Ecto neural progenitor cell (in vitro differentiated cells): Measurements from ENCODE around the gene IQGAP2.

Experiments
- DNase-seq: peaks from one replicate; pipeline ENCODE4 v3.0.0-alpha.2; 2018; ENCODE audit warnings: low spot score

Gene IQGAP2

DNA sequence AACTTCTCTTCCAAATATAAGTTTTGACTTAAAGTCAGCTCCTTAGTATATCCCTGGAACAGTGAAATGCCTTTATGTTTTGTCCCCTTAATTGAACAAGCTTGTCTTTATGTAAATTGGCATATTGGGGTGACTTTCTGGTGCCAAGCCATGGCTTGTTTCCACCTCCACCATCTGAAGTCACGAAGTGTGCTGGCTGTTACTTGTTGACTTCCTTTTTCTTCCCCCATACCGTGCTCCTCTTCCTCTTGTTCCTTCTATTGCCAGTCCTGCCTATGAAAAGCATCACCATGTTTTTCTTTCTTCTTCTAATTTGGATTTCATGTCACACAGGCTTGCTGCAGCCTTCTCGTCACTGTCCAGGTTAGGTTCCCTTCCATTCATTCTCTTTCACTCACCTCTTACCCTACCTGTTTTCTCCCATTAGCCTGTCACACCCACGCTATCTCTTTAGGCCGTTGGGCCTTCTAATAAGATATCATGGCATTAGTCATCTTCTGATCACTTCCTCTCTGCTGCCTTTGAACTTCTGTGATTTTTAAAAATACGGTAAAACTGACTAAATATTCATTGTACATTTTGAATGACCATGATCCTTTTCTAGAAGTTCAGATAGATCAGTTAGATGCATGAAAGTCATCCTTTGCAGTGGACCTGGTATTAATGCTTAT, 48.1 kb downstream of the IQGAP2 start:
- DNase-seq, result no peak

DNA sequence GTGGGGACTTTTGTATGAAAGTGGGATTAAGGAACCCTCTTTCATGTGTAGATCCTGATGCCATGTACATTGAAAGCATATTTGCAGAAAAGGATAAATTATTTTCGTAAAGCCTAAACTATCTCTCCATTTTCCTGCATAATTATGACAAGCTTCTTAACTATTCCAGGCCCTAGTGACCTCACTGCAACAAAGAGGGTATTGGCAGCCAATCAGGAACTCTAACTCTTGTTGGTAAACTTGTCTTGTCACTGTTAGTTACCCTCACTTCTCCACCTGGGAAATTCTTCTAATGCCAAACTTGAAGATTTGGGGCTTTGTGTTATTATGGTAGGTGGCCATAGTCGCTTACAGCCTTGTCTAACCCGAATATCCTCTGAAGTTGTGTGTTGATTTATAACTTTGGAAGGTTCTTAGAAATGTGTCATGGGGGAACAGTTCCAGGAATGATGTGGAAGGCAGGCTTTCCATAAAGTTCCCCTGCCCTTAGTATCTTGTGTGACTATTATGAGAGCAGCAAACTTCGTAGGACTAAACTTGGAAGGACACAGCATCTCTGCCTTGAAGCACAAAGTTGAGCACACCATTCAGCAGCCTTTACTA, 52.5 kb downstream of the IQGAP2 start:
- DNase-seq, result no peak

GRCh38 chr5:76456258-76456657, 53.2 kb downstream of the IQGAP2 start:
- no peak for DNase-seq

GRCh38 chr5:76457674-76458485, 54.8 kb downstream of the IQGAP2 start:
- no peak for DNase-seq

- DNase-seq, result no peak
Measured at GRCh38 chr5:76458486-76458830, 55.4 kb downstream of the IQGAP2 start.

DNA sequence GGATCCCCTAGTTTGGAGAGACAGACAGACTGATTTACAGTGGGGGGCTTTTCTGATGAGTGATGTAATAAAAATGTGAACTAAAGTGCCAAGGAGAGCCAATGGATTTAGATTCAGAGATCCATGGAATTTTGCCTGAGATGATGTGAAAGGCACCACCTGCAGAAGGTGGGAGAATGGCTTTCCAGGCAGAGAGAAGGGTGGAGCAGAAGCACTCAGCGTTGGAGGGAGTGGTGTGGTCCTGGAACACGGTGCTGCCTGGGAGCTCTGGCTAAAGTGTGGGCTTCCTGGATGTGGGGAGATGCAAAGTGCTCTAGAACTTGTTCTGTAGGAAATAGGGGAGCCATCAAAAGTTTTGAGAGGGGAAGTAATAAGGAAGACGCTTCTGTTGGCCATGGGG, 57.0 kb downstream of the IQGAP2 start:
- no peak for DNase-seq

- no peak for DNase-seq
Measured at GRCh38 chr5:76462097-76462667, 59.1 kb downstream of the IQGAP2 start.

GRCh38 chr5:76467216-76467615, 64.1 kb downstream of the IQGAP2 start:
- DNase-seq, result no peak

- DNase-seq, result no peak
Measured at GRCh38 chr5:76468635-76469425, 65.7 kb downstream of the IQGAP2 start.

DNA sequence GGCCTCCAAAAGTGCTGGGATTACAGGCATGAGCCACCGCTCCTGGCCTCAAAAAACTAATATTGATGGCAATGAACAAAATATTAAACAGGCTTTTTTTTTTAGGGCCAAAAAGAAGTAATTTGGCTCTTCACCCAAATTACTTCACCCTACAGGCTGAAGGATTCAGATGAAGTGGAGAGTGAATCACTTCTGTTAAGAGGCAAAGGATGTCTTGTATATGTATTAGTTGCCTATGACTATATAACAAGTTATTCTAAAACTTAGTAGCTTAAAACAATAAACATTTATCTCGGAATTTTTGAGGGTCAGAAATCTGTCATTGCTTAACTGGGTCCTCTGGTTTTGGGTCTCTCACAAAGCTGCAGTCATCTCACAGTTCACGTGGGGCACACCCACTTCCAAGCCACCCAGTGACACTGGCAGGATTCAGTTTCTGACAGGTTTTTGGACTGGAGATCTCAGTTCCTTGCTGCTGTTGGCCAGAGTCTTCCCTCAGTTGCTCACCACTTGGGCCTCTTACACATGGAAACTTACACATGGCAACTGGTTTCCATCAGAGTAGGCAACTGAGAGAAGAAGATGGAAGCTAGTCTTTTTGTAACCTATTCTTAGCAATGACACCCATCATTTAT, 66.7 kb downstream of the IQGAP2 start:
- no peak for DNase-seq

DNA sequence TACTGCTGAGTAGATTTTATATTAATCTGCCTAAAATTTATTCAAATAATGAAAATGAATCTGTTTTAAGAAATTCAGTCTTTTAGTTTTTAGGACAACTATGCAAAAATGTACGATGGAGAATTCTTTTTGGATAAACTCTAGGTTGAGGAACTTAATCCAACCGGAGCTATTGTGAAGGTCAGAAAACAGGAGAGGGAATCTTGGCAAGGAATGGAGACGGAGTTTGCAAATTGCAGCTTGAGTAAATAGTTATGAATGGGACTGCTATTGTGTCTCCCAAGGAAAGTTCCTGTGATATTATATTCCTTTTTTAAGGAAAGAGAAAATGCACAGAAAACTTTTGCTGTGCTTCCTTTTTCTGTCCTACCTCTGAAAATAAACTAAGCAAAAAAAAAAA, 67.9 kb downstream of the IQGAP2 start:
- DNase-seq, result no peak

GRCh38 chr5:76471406-76471805, 68.3 kb downstream of the IQGAP2 start:
- DNase-seq, result no peak

- no peak for DNase-seq
Measured at GRCh38 chr5:76471987-76472334, 68.9 kb downstream of the IQGAP2 start.

GRCh38 chr5:76472335-76473008, 69.4 kb downstream of the IQGAP2 start:
- DNase-seq, result no peak

- DNase-seq, result no peak
Measured at GRCh38 chr5:76473009-76473336, 69.9 kb downstream of the IQGAP2 start.

GRCh38 chr5:76473661-76474060, 70.6 kb downstream of the IQGAP2 start:
- DNase-seq, result no peak

GRCh38 chr5:76474377-76474776, 71.3 kb downstream of the IQGAP2 start:
- DNase-seq, result no peak

DNA sequence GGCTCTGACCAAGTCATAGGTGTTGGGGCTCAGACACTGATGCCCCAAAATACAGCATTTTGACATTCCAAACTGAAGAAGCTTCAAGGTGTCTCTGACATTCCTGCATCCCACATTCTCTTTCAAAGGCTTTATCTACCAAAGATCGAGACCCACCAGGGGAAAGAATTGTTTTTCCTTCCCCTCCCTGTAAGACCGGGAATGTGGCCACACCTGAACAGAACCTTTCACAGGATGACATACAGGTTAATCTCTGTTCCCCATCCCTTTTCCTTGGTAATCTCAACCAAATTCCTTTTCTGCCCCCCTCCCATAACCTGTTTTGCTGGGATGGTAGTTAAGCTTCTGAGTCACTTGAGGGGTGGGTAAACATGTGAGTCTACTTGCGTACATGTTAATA, 72.3 kb downstream of the IQGAP2 start:
- no peak for DNase-seq

- no peak for DNase-seq
Measured at GRCh38 chr5:76475936-76476335, 72.9 kb downstream of the IQGAP2 start.

DNA sequence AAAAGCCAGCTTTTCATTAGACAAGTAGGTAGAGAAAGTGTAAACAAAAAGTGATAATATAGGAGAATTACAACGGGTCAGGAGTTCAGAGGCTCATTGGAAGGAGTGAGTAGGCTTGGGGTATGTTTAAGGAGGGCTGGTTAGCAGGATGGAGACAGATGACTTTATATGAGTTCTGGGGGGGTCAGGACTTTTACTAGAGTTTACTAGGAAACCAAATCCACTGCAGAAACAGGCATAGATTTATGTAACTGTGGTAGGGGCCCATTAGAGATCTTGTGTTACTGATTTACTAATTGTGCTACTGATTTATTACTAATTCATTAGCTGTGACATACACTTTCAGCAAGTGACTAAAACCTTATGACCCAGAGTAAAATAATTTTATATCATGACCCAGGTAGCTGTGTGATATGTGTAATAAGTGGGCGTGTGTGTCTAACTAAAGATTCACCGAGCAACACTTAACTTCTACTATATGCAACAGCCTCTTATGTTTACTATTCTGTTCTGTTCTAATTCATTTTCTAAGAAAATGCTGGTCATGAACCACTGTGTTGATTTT, 73.5 kb downstream of the IQGAP2 start:
- DNase-seq, result no peak

- DNase-seq, result no peak
Measured at GRCh38 chr5:76477061-76477460, 74.0 kb downstream of the IQGAP2 start.
